ENCODE results near the gene CDKL1. TPM values are rescaled to one million over a fixed set of nuclear protein-coding genes. Genes with fewer than 3 reads are reported as not detected.
"Not testable (repeated sequence)": the region's sequence is repeated elsewhere in the genome, so short reads cannot be mapped to it uniquely, and the experiment has no call there.

CDKL1 gene
- total RNA-seq, 1 donor from 2014 or later: 2.4 TPM

DNA sequence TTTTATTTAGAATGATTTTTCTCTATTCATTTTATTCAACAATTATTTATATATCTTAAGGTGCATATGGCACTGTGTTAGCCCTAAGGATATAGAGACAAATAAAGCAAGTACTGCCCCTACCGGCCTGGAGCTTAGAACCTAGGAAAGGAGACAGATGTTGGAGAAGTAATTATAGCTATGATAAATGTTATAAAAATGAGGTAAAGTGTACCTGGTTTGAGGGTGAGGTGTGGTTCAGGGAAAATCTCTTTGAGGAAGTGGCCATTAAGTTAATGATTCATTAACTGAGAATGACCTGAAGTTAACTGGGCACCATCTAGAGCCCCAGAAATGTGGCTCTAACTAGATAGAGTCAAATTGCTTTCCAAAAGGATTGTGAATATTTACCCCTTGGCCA, 31.9 kb downstream of the CDKL1 start:
- Histone ChIP-seq H3K36me3 (ENCODE audit: control insufficient read depth, insufficient read depth, low read length) (no peaks in the 10 kb centered on the region), H3K4me3 (ENCODE audit: low read depth, low read length) (no peak overlapping the region), H3K27me3 (ENCODE audit: control insufficient read depth, insufficient read depth, low read length) (no peaks in the 10 kb centered on the region)
- TF ChIP-seq, protein P1, sequence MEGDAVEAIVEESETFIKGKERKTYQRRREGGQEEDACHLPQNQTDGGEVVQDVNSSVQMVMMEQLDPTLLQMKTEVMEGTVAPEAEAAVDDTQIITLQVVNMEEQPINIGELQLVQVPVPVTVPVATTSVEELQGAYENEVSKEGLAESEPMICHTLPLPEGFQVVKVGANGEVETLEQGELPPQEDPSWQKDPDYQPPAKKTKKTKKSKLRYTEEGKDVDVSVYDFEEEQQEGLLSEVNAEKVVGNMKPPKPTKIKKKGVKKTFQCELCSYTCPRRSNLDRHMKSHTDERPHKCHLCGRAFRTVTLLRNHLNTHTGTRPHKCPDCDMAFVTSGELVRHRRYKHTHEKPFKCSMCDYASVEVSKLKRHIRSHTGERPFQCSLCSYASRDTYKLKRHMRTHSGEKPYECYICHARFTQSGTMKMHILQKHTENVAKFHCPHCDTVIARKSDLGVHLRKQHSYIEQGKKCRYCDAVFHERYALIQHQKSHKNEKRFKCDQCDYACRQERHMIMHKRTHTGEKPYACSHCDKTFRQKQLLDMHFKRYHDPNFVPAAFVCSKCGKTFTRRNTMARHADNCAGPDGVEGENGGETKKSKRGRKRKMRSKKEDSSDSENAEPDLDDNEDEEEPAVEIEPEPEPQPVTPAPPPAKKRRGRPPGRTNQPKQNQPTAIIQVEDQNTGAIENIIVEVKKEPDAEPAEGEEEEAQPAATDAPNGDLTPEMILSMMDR (IDR thresholded peaks at IDR 0.05; ENCODE audit: insufficient read depth, low read length, poor library complexity, severe bottlenecking): no peak
- DNase-seq (ENCODE audit: low read depth): no peak

- no peak overlapping the region for H3K4me3 ChIP-seq (ENCODE audit: low read depth, low read length)
- H3K27me3 ChIP-seq (ENCODE audit: control insufficient read depth, insufficient read depth, low read length): no peaks in the 10 kb centered on the region
- TF ChIP-seq, protein P1 (IDR thresholded peaks at IDR 0.05; ENCODE audit: insufficient read depth, low read length, poor library complexity, severe bottlenecking): no peak
- no peak for DNase-seq (ENCODE audit: low read depth)
- no peaks in the 10 kb centered on the region for H3K36me3 ChIP-seq (ENCODE audit: control insufficient read depth, insufficient read depth, low read length)
These were observed 33.0 kb downstream of the CDKL1 start for GRCh38 chr14:50363714-50364111.

DNA sequence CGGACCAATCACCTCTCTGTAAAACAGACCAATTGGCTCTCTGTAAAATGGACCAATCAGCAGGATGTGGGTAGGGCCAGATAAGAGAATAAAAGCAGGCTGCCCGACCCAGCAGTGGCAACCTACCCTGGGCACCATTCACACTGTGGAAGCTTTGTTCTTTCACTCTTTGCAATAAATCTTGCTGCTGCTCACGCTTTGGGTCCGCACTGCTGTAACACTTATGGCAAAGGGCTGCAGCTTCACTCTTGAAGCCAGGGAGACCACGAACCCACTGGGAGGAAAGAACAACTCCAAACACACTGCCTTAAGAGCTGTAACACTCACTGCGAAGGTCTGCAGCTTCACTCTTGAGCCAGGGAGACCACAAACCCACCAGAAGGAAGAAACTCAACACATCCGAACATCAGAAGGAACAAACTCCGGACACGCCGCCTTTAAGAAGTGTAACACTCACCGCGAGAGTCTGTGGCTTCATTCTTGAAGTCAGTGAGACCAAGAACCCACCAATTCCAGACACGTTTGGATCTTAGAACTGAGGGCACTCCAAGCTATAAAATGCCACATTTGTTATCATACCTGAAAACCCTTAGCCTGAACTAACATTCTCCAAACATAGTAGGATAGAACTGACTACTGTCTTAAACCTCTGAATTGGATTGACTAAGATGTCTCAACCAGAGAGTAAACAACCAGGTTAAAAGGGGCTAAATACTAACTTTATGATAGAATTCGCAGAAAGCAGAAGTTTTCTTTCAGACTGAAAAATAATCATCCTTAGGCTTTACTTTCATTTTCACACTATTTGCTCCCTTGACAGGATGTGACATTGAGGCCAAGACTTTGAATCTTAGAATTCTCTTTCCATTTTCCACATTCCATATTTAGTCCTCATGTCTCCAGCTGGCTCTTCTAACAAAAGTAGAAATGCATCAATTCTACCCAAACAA, 33.6 kb downstream of the CDKL1 start:
- TF ChIP-seq, protein P1 (IDR thresholded peaks at IDR 0.05; ENCODE audit: insufficient read depth, low read length, poor library complexity, severe bottlenecking): no peak
- Histone ChIP-seq H3K4me3 (ENCODE audit: low read depth, low read length) (no peak overlapping the region), H3K36me3 (ENCODE audit: control insufficient read depth, insufficient read depth, low read length) (no peaks in the 10 kb centered on the region), H3K27me3 (ENCODE audit: control insufficient read depth, insufficient read depth, low read length) (no peaks in the 10 kb centered on the region)
- no peak for DNase-seq (ENCODE audit: low read depth)

GRCh38 chr14:50361473-50362403, 34.9 kb downstream of the CDKL1 start:
- not testable (repeated sequence) for H3K27me3 ChIP-seq (ENCODE audit: control insufficient read depth, insufficient read depth, low read length); H3K36me3 ChIP-seq (ENCODE audit: control insufficient read depth, insufficient read depth, low read length); DNase-seq (ENCODE audit: low read depth); H3K4me3 ChIP-seq (ENCODE audit: low read depth, low read length)

- Histone ChIP-seq H3K36me3 (ENCODE audit: control insufficient read depth, insufficient read depth, low read length) (no peaks in the 10 kb centered on the region), H3K27me3 (ENCODE audit: control insufficient read depth, insufficient read depth, low read length) (no peaks in the 10 kb centered on the region), H3K4me3 (ENCODE audit: low read depth, low read length) (no peak overlapping the region)
- TF ChIP-seq, protein P1 (IDR thresholded peaks at IDR 0.05; ENCODE audit: insufficient read depth, low read length, poor library complexity, severe bottlenecking): no peak
- DNase-seq (ENCODE audit: low read depth): no peak
These were observed 35.8 kb downstream of the CDKL1 start for GRCh38 chr14:50360851-50361250.

GRCh38 chr14:50360093-50360492, 36.6 kb downstream of the CDKL1 start:
- H3K36me3 ChIP-seq (ENCODE audit: control insufficient read depth, insufficient read depth, low read length): no peaks in the 10 kb centered on the region
- no peaks in the 10 kb centered on the region for H3K27me3 ChIP-seq (ENCODE audit: control insufficient read depth, insufficient read depth, low read length)
- no peak overlapping the region for H3K4me3 ChIP-seq (ENCODE audit: low read depth, low read length)
- TF ChIP-seq, protein P1 (IDR thresholded peaks at IDR 0.05; ENCODE audit: insufficient read depth, low read length, poor library complexity, severe bottlenecking): no peak
- DNase-seq (ENCODE audit: low read depth): no peak
